IMR-90 (cell line): ENCODE measurements around the gene DAPK1.

Experiments used
- CEBPB ChIP-seq: IDR thresholded peaks from 2 replicates; pipeline ENCODE4 v1.6.1; 2012; ENCODE audit warnings: low read depth, low read length, improper control_type of control experiment
- CHD1 ChIP-seq: IDR thresholded peaks from 2 replicates; pipeline ENCODE4 v1.6.1; 2012; ENCODE audit warnings: low read depth, low read length, improper control_type of control experiment
- CTCF ChIP-seq: conservative IDR thresholded peaks from 2 replicates; pipeline ENCODE4 v1.5.1; 2012; ENCODE audit warnings: mild to moderate bottlenecking, low read depth, low read length, improper control_type of control experiment
- ELK1 ChIP-seq: fragments of 150-350 bp; IDR thresholded peaks from 2 replicates; pipeline ENCODE4 v1.6.1; 2016; ENCODE audit warnings: low read depth, mild to moderate bottlenecking, low read length, moderate library complexity, borderline replicate concordance
- FOS ChIP-seq: fragments of 150-350 bp; IDR thresholded peaks from 2 replicates; pipeline ENCODE4 v1.6.1; 2016; ENCODE audit warnings: low read depth, low read length
- MAZ ChIP-seq: IDR thresholded peaks from 2 replicates; pipeline ENCODE4 v1.6.1; 2012; ENCODE audit warnings: low read depth, mild to moderate bottlenecking, low read length, improper control_type of control experiment, moderate library complexity, borderline replicate concordance
- POLR2A ChIP-seq: IDR thresholded peaks from 2 replicates; pipeline ENCODE4 v1.6.1; 2012; ENCODE audit warnings: mild to moderate bottlenecking, low read depth, low read length
- RAD21 ChIP-seq: IDR thresholded peaks from 2 replicates; pipeline ENCODE4 v1.6.1; 2012; ENCODE audit warnings: low read length, improper control_type of control experiment
- SMC3 ChIP-seq: fragments of 150-350 bp; IDR thresholded peaks from 2 replicates; pipeline ENCODE4 v1.6.1; 2016; ENCODE audit warnings: low read depth, mild to moderate bottlenecking, antibody characterized with exemption, low read length, moderate library complexity
- USF2 ChIP-seq: fragments of 150-350 bp; IDR thresholded peaks from 2 replicates; pipeline ENCODE4 v1.6.1; 2017; ENCODE audit warnings: mild to moderate bottlenecking, antibody characterized with exemption, low read length, low read depth

- TF ChIP-seq CTCF = no peak
- no peak for TF ChIP-seq RAD21
- TF ChIP-seq CEBPB = no peak
- TF ChIP-seq POLR2A = no peak
- no peak for TF ChIP-seq SMC3
- no peak for TF ChIP-seq CHD1
- TF ChIP-seq MAZ = no peak
- no peak for TF ChIP-seq USF2
- no peak for TF ChIP-seq ELK1
- TF ChIP-seq FOS = no peak
Observed at GRCh38 chr9:87501806-87502205, 4.1 kb downstream of the DAPK1 start.
